ENCODE data around the gene NUDT8.

Gene NUDT8

DNA sequence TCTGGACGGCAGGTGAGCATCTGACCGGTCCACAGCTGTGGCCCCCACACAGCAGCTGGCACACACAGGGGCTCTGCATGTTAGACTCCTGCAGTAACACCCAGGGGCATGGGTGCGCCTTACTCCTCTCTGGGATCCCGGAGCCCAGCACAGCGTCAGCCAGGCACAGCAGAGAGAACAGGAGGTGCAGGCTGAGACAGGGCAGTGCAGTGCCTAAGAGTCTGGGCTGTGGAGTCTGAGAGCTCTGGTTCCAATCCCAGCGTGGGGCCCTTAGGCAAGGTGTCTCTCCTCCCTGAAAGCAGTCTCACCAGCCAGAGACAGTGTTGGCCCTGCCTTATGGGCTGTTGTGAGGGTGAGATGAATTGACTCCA, 2.3 kb downstream of the NUDT8 start:
- TF ChIP-seq, protein P1, sequence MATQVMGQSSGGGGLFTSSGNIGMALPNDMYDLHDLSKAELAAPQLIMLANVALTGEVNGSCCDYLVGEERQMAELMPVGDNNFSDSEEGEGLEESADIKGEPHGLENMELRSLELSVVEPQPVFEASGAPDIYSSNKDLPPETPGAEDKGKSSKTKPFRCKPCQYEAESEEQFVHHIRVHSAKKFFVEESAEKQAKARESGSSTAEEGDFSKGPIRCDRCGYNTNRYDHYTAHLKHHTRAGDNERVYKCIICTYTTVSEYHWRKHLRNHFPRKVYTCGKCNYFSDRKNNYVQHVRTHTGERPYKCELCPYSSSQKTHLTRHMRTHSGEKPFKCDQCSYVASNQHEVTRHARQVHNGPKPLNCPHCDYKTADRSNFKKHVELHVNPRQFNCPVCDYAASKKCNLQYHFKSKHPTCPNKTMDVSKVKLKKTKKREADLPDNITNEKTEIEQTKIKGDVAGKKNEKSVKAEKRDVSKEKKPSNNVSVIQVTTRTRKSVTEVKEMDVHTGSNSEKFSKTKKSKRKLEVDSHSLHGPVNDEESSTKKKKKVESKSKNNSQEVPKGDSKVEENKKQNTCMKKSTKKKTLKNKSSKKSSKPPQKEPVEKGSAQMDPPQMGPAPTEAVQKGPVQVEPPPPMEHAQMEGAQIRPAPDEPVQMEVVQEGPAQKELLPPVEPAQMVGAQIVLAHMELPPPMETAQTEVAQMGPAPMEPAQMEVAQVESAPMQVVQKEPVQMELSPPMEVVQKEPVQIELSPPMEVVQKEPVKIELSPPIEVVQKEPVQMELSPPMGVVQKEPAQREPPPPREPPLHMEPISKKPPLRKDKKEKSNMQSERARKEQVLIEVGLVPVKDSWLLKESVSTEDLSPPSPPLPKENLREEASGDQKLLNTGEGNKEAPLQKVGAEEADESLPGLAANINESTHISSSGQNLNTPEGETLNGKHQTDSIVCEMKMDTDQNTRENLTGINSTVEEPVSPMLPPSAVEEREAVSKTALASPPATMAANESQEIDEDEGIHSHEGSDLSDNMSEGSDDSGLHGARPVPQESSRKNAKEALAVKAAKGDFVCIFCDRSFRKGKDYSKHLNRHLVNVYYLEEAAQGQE (IDR thresholded peaks at IDR 0.05; ENCODE audit: low read depth), result no peak
- TF ChIP-seq EP300 (IDR thresholded peaks at IDR 0.05; ENCODE audit: borderline replicate concordance) (no peak), NFIC (IDR thresholded peaks at IDR 0.05) (no peak), ZBTB7A (IDR thresholded peaks at IDR 0.05; ENCODE audit: low read depth) (no peak)

DNA sequence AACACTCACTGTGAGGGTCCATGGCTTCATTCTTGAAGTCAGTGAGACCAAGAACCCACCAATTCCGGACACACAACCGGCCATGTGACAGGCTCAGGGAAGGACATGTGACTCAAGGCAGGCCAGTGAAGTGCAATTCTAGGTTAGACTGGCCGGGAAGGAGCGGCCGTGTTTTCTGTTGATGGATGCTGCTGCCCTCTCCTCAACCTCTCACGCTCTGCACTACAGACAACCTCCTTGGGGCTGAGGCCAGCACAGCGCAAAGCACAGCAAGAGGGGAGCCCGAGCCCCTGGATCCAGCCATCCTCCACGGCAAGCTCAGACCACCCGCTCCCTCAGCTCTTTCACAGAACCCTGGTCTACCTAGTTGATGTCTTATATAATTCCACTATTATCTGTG, 2.8 kb downstream of the NUDT8 start:
- TF ChIP-seq CREB1 (IDR thresholded peaks at IDR 0.05; ENCODE audit: low read depth) (no peak), NFIC (IDR thresholded peaks at IDR 0.05) (no peak), TCF12 (IDR thresholded peaks at IDR 0.05; ENCODE audit: low read depth) (no peak), YY1 (IDR thresholded peaks at IDR 0.05; ENCODE audit: low read depth) (no peak), RAD21 (IDR thresholded peaks at IDR 0.05; ENCODE audit: low read depth) (no peak), FOXM1 (IDR thresholded peaks at IDR 0.05; ENCODE audit: borderline replicate concordance, low read depth) (no peak)
- TF ChIP-seq, protein P1 (IDR thresholded peaks at IDR 0.05; ENCODE audit: low read depth), result no peak

DNA sequence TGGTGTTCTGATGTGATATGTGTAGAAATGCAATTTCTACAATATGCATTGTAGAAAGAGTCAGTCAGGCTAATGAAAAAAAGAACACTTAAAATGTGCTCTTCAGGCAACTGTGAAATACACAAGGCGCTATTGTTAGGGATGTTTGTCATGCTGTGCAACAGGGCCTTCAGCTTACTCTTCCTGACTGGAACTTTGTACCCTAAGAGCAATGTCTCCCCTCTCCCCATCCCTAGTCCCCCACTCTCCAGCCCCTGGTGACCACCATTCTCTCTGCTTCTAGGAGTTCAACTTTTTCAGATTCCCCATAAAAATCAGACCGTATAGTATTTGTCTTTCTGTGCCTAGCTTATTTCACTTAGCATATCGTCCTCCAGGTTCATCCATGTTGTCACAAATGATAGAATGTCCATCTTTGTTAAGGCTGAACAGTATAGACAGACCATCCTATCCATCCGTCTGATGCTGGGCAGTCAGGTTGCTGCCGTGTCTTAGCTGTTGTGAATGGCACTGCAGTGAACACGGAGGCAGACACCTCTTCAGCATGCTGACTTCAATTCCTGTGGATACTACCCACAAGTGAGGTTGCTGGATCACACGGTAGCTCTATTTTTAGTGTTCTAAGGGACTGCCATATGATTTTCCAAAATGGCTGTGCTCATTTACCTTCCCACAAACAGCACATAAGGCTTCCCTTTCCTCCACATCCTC, 12.3 kb downstream of the NUDT8 start:
- no peak for TF ChIP-seq TCF12 (IDR thresholded peaks at IDR 0.05; ENCODE audit: low read depth)
- TF ChIP-seq, protein P1 (IDR thresholded peaks at IDR 0.05; ENCODE audit: low read depth), result no peak

DNA sequence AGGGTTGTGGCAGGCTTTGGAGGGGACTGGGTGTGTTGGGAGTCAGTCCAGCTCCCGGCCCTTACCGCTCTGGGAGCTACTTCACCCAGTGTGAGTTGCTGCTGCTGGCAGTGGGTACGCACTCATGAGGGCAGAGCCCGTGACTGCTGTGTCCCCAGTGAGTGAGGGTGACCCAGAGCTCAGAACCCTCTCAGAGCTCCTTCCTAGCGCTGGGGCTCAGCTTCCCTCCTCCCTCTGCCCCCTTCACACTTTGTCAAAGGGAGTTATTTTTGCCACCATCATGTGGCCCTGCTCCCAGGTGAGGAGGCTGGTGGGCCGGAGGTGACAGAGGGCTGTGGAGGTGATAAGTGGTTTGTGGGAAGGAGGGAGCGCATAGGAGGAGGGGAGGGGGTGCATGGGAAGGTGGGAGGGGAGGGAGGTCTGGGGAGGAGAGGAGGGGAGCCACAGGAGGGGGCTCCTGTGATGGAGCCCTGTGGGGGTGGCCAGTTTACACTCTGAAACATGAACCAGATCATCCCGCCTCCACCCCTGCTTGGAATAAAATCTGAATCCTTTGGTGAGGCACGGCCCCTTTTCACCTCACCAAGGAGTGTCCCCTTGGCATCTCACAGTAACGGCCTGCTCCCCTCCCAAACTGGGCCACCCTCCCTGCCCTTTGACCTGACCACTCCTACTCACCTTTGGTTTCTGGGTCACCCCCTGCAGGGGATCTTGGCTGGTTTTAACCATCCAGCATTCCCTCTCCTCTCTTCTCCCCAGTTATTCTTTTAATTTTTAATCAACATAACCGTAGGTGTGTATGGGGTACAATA, 13.1 kb downstream of the NUDT8 start:
- no peak for TF ChIP-seq EGR1 (IDR thresholded peaks at IDR 0.05)
- no peak for TF ChIP-seq RAD21 (IDR thresholded peaks at IDR 0.05; ENCODE audit: low read depth)

DNA sequence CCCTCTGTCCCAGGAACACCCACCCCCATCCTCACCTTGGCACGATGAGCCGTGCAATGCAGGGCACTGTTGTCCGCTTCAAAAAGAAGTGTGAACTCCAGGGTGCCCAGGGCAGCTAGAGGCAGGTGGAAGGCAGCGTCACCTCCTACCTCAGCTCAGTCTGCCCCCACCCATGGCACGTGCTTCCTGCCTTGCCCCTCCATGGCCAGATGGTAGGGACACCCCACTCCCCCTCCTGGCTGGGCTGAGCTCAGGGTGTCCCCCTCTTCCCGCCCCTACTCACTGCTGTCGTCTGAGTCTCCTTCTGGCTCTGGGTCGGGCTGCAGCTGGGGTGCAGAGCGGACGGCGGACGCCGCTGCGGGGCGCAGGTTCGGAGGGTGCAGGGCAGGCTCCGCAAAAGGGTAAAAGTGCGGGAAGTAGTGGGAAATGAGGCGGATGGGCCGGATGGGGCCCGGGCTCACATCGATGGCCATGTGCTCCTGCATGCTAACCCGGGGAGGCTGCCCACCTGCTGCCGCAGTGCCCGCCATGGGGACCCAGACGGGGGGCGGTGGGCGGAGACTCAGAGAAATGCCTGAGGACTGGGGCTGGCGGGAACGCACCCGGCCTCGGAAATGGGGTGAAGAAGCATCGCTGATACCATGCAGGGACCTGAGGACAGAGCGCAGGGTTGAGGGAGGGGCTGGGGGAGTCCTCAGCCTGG, 13.9 kb downstream of the NUDT8 start:
- TF ChIP-seq TAF1 (IDR thresholded peaks at IDR 0.05; ENCODE audit: low read depth) (no peak), CEBPB (IDR thresholded peaks at IDR 0.05) (no peak), CREB1 (IDR thresholded peaks at IDR 0.05; ENCODE audit: low read depth) (no peak), TCF12 (IDR thresholded peaks at IDR 0.05; ENCODE audit: low read depth) (no peak), EP300 (IDR thresholded peaks at IDR 0.05; ENCODE audit: borderline replicate concordance) (no peak), YY1 (IDR thresholded peaks at IDR 0.05; ENCODE audit: low read depth) (no peak), RAD21 (IDR thresholded peaks at IDR 0.05; ENCODE audit: low read depth) (no peak)
- TF ChIP-seq, protein P2, sequence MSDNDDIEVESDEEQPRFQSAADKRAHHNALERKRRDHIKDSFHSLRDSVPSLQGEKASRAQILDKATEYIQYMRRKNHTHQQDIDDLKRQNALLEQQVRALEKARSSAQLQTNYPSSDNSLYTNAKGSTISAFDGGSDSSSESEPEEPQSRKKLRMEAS (IDR thresholded peaks at IDR 0.05), result no peak
- TF ChIP-seq, protein P1 (IDR thresholded peaks at IDR 0.05; ENCODE audit: low read depth), result no peak
